Keratinocyte (primary cell): ENCODE results near the gene GAL. TPM values are rescaled to one million over a fixed set of nuclear protein-coding genes. Genes with fewer than 3 reads are reported as not detected.

ENCODE experiments used
- DNase-seq: peaks from one replicate; pipeline ENCODE4 v3.0.0-alpha.2; 2011; ENCODE audit warnings: low read depth, missing footprints, low spot score
- FAIRE-seq: peaks from 2 replicates; lab custom pipeline; 2011; peaks lifted over from hg19 to GRCh38; lab: Jason Lieb, UNC
- H2AFZ ChIP-seq: 2 replicates; pipeline ENCODE4 v1.6.0; 2012; ENCODE audit warnings: low read length, control low read depth, inconsistent platforms; ENCODE audit not compliant: control insufficient read depth
- H3K27ac ChIP-seq: 2 replicates; pipeline ENCODE4 v1.5.1; 2011; ENCODE audit warnings: low read length; ENCODE audit not compliant: control insufficient read depth, insufficient read depth
- H3K27me3 ChIP-seq: 3 replicates; pipeline ENCODE4 v1.6.0; 2011; ENCODE audit warnings: low read length; ENCODE audit not compliant: control insufficient read depth, insufficient read depth; ENCODE audit errors: extremely low read depth
- H3K36me3 ChIP-seq, 2 experiments: 2 replicates in 1 of 2; 3 replicates in 1 of 2; pipeline ENCODE4 v1.5.1; 2011; ENCODE audit warnings: low read length in 2 of 2, mild to moderate bottlenecking in 1 of 2; ENCODE audit not compliant: control insufficient read depth in 2 of 2, insufficient read depth in 2 of 2; ENCODE audit errors: extremely low read depth in 1 of 2
- H3K4me1 ChIP-seq: 3 replicates; pipeline ENCODE4 v1.5.1; 2011; ENCODE audit warnings: low read length; ENCODE audit not compliant: control insufficient read depth, insufficient read depth; ENCODE audit errors: extremely low read depth
- H3K4me2 ChIP-seq: 3 replicates; pipeline ENCODE4 v1.6.0; 2011; ENCODE audit warnings: low read depth, low read length; ENCODE audit not compliant: control insufficient read depth, insufficient read depth; ENCODE audit errors: extremely low read depth
- H3K4me3 ChIP-seq, 3 experiments: fragments of 200-600 bp in 1 of 3; sonication (generic) in 1 of 3; 2 replicates in 2 of 3; 3 replicates in 1 of 3; pipeline ENCODE4 v1.5.1; 2011 to 2016; ENCODE audit warnings: low read length in 3 of 3, mild to moderate bottlenecking in 3 of 3, control low read depth in 2 of 3, inconsistent platforms in 1 of 3, low read depth in 1 of 3, mixed read lengths in 1 of 3, mixed run types in 1 of 3, moderate library complexity in 1 of 3; ENCODE audit not compliant: control insufficient read depth in 2 of 3, insufficient read depth in 2 of 3; ENCODE audit errors: extremely low read depth in 1 of 3
- H3K79me2 ChIP-seq: 2 replicates; pipeline ENCODE4 v1.6.0; 2012; ENCODE audit warnings: low read length; ENCODE audit not compliant: control insufficient read depth, insufficient read depth
- H3K9ac ChIP-seq: 3 replicates; pipeline ENCODE4 v1.6.0; 2011; ENCODE audit warnings: low read length; ENCODE audit not compliant: control insufficient read depth, insufficient read depth; ENCODE audit errors: extremely low read depth
- H3K9me1 ChIP-seq: 3 replicates; pipeline ENCODE4 v1.6.0; 2011; ENCODE audit warnings: low read length; ENCODE audit not compliant: control insufficient read depth, insufficient read depth; ENCODE audit errors: extremely low read depth
- H3K9me3 ChIP-seq: 2 replicates; pipeline ENCODE4 v1.5.1; 2012; ENCODE audit warnings: low read depth, low read length; ENCODE audit not compliant: control insufficient read depth
- H4K20me1 ChIP-seq: 3 replicates; pipeline ENCODE4 v1.6.0; 2011; ENCODE audit warnings: low read length; ENCODE audit not compliant: control insufficient read depth, insufficient read depth; ENCODE audit errors: extremely low read depth
- EZH2 ChIP-seq: IDR thresholded peaks from one replicate; pipeline ENCODE4 v1.6.1; 2012; ENCODE audit warnings: inconsistent platforms, mild to moderate bottlenecking, low read length, moderate library complexity
- dilution Hi-C: fragments of 300-500 bp; cut with MboI; formaldehyde crosslinking; loops from one replicate; pipeline ENCODE4 v1.7.0; 2020; ENCODE audit warnings: low sequenced_read_pairs; ENCODE audit not compliant: extremely low pct_ligation_motif_present
- polyA plus RNA-seq, 5 experiments: library from polyadenylated mRNA; depleted of rRNA in 3 of 5; stranded (reverse) in 3 of 5; stranded (forward) in 1 of 5; unstranded in 1 of 5; fragments of >200 nt; gene quantifications; 1 replicate in 1 of 5; 2 replicates in 3 of 5; 3 replicates in 1 of 5; pipeline versions ENCODE4 v1.2.1 to v1.2.3, GENCODE V29; 2011 to 2012; ENCODE audit warnings: missing spikeins in 2 of 5, low read depth in 1 of 5, low replicate concordance in 1 of 5
- TF ChIP-seq, protein P1 (sequence below), 3 experiments: IDR thresholded peaks in 1 of 3; conservative IDR thresholded peaks in 1 of 3; optimal IDR thresholded peaks in 1 of 3; 2 replicates in 2 of 3; 3 replicates in 1 of 3; pipeline versions ENCODE3 to v1.5.1; 2011; ENCODE audit warnings: low read length in 3 of 3, mild to moderate bottlenecking in 3 of 3, moderate library complexity in 2 of 3, control low read depth in 1 of 3, inconsistent platforms in 1 of 3; ENCODE audit not compliant: insufficient read depth in 2 of 3; ENCODE audit errors: extremely low read depth in 1 of 3

The GAL gene
- polyA plus RNA-seq, 1 donor (not counting 4 experiments of a cell fraction or from before 2014, with no cell fraction given) = 2.2 TPM

DNA sequence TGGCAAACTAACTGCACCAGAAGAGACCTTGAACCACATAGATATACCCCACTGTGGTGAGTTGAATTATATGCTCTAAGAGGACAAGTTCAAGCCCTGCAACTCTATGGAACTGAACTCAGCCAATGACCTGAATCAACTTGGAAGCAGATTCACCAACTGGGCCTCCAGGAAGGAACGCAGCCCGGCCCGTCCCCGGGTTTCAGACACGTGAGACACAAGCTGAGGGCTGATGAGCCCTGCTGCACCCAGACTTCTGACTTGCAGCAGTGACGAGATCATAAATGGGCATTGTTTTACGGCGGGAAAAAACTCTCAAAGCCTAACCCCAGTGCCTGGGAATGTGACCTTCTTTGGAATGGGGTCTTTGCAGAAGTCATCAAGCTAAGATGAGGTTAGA, 28.5 kb upstream of the GAL start:
- no peak overlapping the region for H3K27ac ChIP-seq

DNA sequence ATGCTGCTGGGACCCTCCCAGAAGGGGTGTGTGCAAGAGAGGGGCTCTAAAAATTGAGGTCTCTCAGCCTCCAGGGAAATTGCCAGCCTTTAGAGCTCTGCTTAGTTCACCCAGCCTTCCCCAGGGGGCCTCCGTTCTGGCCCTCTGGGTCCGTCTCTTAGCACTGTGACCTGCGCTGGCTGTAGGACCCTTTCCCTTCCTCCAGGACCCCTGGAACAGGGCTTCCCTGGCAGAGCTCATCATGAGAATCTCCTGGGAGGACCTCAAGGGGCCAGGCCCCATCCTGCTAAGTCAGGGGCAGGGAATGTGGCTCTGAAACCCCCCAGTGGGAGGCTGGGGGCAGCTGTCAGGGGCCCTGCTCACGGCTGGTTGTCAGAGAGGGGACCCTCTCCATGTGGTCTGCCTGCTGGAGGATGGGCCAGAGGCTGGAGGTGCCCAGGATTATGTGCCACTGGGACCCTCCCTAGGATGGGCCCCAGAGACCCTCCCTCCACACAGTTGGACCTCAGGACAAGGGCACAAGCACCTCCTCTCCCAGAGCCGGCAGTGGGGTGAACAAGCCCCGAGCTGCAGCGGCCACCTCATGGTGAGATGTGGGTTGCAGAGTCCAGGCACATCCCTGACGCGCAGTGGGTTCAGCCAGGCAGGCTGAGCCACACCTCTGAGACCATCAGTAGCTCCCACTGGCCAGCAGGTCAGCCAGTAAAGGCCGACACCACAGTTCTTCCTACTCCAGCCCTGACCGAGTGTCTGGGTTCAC, 27.1 kb upstream of the GAL start:
- dilution Hi-C loops = no loop called here
- Histone ChIP-seq H3K27ac (no peak overlapping the region), H3K9ac (no peak overlapping the region), H3K9me1 (no peaks in the 10 kb centered on the region), H2AFZ (no peak overlapping the region), H3K4me2 (no peak overlapping the region), H3K36me3 (no peaks in the 10 kb centered on the region), H3K4me1 (no peaks in the 10 kb centered on the region), H3K4me3 (no peak overlapping the region), H3K9me3 (no peaks in the 10 kb centered on the region), H3K79me2 (no peaks in the 10 kb centered on the region), H3K27me3 (peaks cover 6% of the 10 kb centered on the region), H4K20me1 (no peaks in the 10 kb centered on the region)
- TF ChIP-seq, protein P1, sequence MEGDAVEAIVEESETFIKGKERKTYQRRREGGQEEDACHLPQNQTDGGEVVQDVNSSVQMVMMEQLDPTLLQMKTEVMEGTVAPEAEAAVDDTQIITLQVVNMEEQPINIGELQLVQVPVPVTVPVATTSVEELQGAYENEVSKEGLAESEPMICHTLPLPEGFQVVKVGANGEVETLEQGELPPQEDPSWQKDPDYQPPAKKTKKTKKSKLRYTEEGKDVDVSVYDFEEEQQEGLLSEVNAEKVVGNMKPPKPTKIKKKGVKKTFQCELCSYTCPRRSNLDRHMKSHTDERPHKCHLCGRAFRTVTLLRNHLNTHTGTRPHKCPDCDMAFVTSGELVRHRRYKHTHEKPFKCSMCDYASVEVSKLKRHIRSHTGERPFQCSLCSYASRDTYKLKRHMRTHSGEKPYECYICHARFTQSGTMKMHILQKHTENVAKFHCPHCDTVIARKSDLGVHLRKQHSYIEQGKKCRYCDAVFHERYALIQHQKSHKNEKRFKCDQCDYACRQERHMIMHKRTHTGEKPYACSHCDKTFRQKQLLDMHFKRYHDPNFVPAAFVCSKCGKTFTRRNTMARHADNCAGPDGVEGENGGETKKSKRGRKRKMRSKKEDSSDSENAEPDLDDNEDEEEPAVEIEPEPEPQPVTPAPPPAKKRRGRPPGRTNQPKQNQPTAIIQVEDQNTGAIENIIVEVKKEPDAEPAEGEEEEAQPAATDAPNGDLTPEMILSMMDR (optimal IDR thresholded peaks at IDR 0.05 in 1 of 3, IDR thresholded peaks at IDR 0.05 in 1 of 3, conservative IDR thresholded peaks at IDR 0.05 in 1 of 3; ENCODE audit: extremely low read depth in 1 of 3, insufficient read depth in 2 of 3, low read length in 3 of 3) = no peak
- no peak for TF ChIP-seq EZH2
- no peak for DNase-seq
- FAIRE-seq = no peak

More for the DNA sequence above, 28.5 kb upstream of the GAL start:
- dilution Hi-C loops = no loop called here
- no peak overlapping the region for H3K4me3 ChIP-seq
- H3K9ac ChIP-seq = no peak overlapping the region
- H3K4me1 ChIP-seq = peaks cover 3% of the 10 kb centered on the region
- no peak overlapping the region for H3K4me2 ChIP-seq
- no peak for TF ChIP-seq EZH2
- TF ChIP-seq, protein P1 (optimal IDR thresholded peaks at IDR 0.05 in 1 of 3, IDR thresholded peaks at IDR 0.05 in 1 of 3, conservative IDR thresholded peaks at IDR 0.05 in 1 of 3; ENCODE audit: extremely low read depth in 1 of 3, insufficient read depth in 2 of 3, low read length in 3 of 3) = no peak
- no peaks in the 10 kb centered on the region for H3K79me2 ChIP-seq
- no peak overlapping the region for H2AFZ ChIP-seq
- H4K20me1 ChIP-seq = no peaks in the 10 kb centered on the region
- FAIRE-seq = no peak
- peaks cover 6% of the 10 kb centered on the region for H3K27me3 ChIP-seq
- no peaks in the 10 kb centered on the region for H3K36me3 ChIP-seq
- no peaks in the 10 kb centered on the region for H3K9me3 ChIP-seq
- DNase-seq = no peak
- no peaks in the 10 kb centered on the region for H3K9me1 ChIP-seq
